AG04450 (cell line): ENCODE data around the gene CSNK1E. TPM values are rescaled to one million over a fixed set of nuclear protein-coding genes. Genes with fewer than 3 reads are reported as not detected.
"Not testable (repeated sequence)": the region's sequence is repeated elsewhere in the genome, so short reads cannot be mapped to it uniquely, and the experiment has no call there.

ENCODE experiments used
- CTCF ChIA-PET: fragments of 300-600, 350-600 bp; formaldehyde crosslinking; extraction: SDS; loops from one replicate; lab custom pipeline; 2022; ENCODE audit warnings: antibody characterized with exemption, inconsistent platforms; lab: Charles Lee
- POLR2A ChIA-PET: fragments of 350-600 bp; formaldehyde crosslinking; extraction: SDS; loops from one replicate; lab custom pipeline; 2021; ENCODE audit warnings: antibody characterized with exemption, inconsistent platforms; lab: Yijun Ruan, JAX
- DNase-seq: peaks from one replicate; pipeline ENCODE4 v3.0.0-alpha.2; 2011; ENCODE audit warnings: low read depth, low spot score
- H3K27ac ChIP-seq: one replicate; pipeline ENCODE4 v1.5.1; 2012; ENCODE audit warnings: low read depth, low read length, control low read depth
- H3K27me3 ChIP-seq: one replicate; pipeline ENCODE4 v1.6.0; 2012; ENCODE audit warnings: low read length; ENCODE audit not compliant: control insufficient read depth, insufficient read depth
- H3K4me3 ChIP-seq: 2 replicates; pipeline ENCODE4 v1.5.1; 2011; ENCODE audit warnings: mild to moderate bottlenecking, low read depth, low read length, control low read depth
- H3K9me3 ChIP-seq: 2 replicates; pipeline ENCODE4 v1.5.1; 2012; ENCODE audit warnings: low read length; ENCODE audit not compliant: control insufficient read depth, insufficient read depth
- polyA plus RNA-seq: library from polyadenylated mRNA; depleted of rRNA; stranded (reverse); fragments of >200 nt; gene quantifications from 2 replicates; pipeline ENCODE4 v1.2.3, GENCODE V29; 2011
- TF ChIP-seq, protein P1 (sequence below): IDR thresholded peaks from 2 replicates; pipeline ENCODE4 v1.5.1; 2011; ENCODE audit warnings: low read depth, low read length, control low read depth, inconsistent platforms

The CSNK1E gene
- polyA plus RNA-seq, 1 experiment: 109 TPM

- no peaks in the 10 kb centered on the region; the same call in 1 of the 2 replicates for H3K9me3 ChIP-seq
- DNase-seq: no peak
- CTCF ChIA-PET: interaction anchor here (0.7 kb wide), 1 partner anchor 171 kb away, joined by 3 read pairs; no protein-coding TSS in a partner anchor
- TF ChIP-seq, protein P1, sequence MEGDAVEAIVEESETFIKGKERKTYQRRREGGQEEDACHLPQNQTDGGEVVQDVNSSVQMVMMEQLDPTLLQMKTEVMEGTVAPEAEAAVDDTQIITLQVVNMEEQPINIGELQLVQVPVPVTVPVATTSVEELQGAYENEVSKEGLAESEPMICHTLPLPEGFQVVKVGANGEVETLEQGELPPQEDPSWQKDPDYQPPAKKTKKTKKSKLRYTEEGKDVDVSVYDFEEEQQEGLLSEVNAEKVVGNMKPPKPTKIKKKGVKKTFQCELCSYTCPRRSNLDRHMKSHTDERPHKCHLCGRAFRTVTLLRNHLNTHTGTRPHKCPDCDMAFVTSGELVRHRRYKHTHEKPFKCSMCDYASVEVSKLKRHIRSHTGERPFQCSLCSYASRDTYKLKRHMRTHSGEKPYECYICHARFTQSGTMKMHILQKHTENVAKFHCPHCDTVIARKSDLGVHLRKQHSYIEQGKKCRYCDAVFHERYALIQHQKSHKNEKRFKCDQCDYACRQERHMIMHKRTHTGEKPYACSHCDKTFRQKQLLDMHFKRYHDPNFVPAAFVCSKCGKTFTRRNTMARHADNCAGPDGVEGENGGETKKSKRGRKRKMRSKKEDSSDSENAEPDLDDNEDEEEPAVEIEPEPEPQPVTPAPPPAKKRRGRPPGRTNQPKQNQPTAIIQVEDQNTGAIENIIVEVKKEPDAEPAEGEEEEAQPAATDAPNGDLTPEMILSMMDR: no peak
- H3K27ac ChIP-seq: no peak overlapping the region
- H3K4me3 ChIP-seq: no peak overlapping the region
- POLR2A ChIA-PET: no interaction called here
- H3K27me3 ChIP-seq: no peaks in the 10 kb centered on the region
Observed at GRCh38 chr22:38345782-38346181, 28.5 kb upstream of the CSNK1E start.

- H3K27me3 ChIP-seq, DNase-seq, POLR2A ChIA-PET, H3K4me3 ChIP-seq, H3K27ac ChIP-seq, H3K9me3 ChIP-seq: not testable (repeated sequence)
- CTCF ChIA-PET: interaction anchor here (0.5 to 1.0 kb wide), 2 partner anchors 13 to 223 kb away, joined by 3 read pairs; no protein-coding TSS in a partner anchor
Observed at GRCh38 chr22:38339893-38340292, 22.7 kb upstream of the CSNK1E start.

DNA sequence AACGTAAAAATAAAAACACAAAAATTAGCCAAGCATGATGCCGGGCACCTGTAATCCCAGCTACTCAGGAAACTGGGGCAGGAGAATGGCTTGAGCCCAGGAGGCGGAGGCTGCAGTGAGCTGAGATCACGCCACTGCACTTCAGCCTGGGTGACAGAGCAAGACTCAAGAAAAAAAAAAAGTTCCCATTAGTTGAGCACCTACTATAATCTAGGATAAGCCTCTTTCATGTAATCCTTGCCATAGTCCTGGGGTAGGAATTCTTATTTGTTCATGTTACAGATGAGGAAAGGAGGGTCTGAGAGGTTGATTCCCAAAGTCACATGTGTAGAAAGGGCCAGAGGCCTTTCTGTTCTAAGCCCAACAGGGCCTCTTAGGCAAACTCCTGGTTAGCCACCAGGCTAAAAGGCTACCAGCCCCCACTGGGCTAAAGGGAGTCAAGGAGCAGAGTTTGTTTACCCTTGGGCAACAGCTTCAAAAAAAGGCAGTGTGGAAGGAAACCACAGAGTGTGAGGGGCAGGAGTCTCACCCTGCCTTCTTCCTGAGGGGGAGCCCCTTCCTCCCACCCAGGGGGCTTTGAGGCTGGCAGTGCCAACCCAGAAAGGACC is 21.6 kb upstream of the CSNK1E start:
- H3K4me3 ChIP-seq: no peak overlapping the region
- TF ChIP-seq, protein P1: no peak
- no peak overlapping the region for H3K27ac ChIP-seq
- ChIA-PET CTCF (interaction anchor here (0.6 to 1.0 kb wide), 2 partner anchors 14 to 237 kb away, joined by 3 read pairs; no protein-coding TSS in a partner anchor), POLR2A (no interaction called here)
- no peak for DNase-seq
- no peaks in the 10 kb centered on the region; the same call in 1 of the 2 replicates for H3K9me3 ChIP-seq
- no peaks in the 10 kb centered on the region for H3K27me3 ChIP-seq

- H3K27ac ChIP-seq: no peak overlapping the region
- no peaks in the 10 kb centered on the region for H3K27me3 ChIP-seq
- peak overlapping the region; percentile 58 for H3K4me3 ChIP-seq
- POLR2A ChIA-PET: interaction anchor here (0.6 kb wide), 1 partner anchor 119 kb away, joined by 3 read pairs; no protein-coding TSS in a partner anchor
- TF ChIP-seq, protein P1: no peak
- H3K9me3 ChIP-seq: no peaks in the 10 kb centered on the region
- CTCF ChIA-PET: no interaction called here
- DNase-seq: no peak
Observed at GRCh38 chr22:38336699-38337098, 19.5 kb upstream of the CSNK1E start.

DNA sequence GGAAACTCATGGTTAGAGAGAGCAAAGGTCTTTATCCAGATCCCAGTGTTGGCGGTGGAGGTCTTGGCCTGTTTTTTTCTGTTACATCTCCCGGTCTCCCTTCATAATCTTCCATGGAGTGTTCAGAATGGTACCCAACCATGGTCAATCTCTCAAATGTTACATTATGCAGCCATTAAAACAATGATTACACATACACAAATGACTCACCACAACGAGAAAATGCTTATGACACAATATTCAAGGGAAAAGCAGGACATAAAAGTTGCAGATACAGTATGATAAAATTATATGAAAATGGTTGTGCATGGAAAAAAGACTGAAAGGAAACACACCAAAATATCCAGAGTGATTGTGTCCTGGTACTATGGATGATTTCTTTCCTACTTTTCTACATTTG is 17.8 kb upstream of the CSNK1E start:
- no peaks in the 10 kb centered on the region for H3K27me3 ChIP-seq
- H3K9me3 ChIP-seq: no peaks in the 10 kb centered on the region
- ChIA-PET POLR2A (no interaction called here), CTCF (no interaction called here)
- H3K27ac ChIP-seq: no peak overlapping the region
- DNase-seq: no peak
- H3K4me3 ChIP-seq: no peak overlapping the region
- TF ChIP-seq, protein P1: no peak
